Kidney (tissue), 14 donors: ENCODE measurements around the gene SPATA31E1. TPM values are rescaled to one million over a fixed set of nuclear protein-coding genes. Genes with fewer than 3 reads are reported as not detected.

Experiments
- DNase-seq, 5 donors: peaks; one replicate each; pipeline ENCODE4 v3.0.0-alpha.2; 2013 to 2020
- FAIRE-seq: peaks from 2 replicates; lab custom pipeline; 2012; peaks lifted over from hg19 to GRCh38; lab: Jason Lieb, UNC
- H3K27ac ChIP-seq, 2 donors: one replicate each; pipeline ENCODE4 v1.7.0; 2013; ENCODE audit warnings: low read depth in 2 of 2, low read length in 2 of 2, inconsistent platforms in 1 of 2
- H3K27me3 ChIP-seq: one replicate; pipeline ENCODE4 v1.7.1; 2013; ENCODE audit warnings: low read length, inconsistent platforms; ENCODE audit not compliant: control insufficient read depth, insufficient read depth
- H3K36me3 ChIP-seq, 3 donors: one replicate each; pipeline versions ENCODE4 v1.7.0 to v1.7.1; 2013; ENCODE audit warnings: low read length in 3 of 3, control low read depth in 1 of 3, inconsistent platforms in 1 of 3; ENCODE audit not compliant: insufficient read depth in 3 of 3, control insufficient read depth in 2 of 3
- H3K4me1 ChIP-seq, 3 donors: one replicate each; pipeline versions ENCODE4 v1.7.0 to v1.7.1; 2013; ENCODE audit warnings: low read length in 3 of 3, inconsistent platforms in 1 of 3, low read depth in 1 of 3; ENCODE audit not compliant: control insufficient read depth in 2 of 3, insufficient read depth in 2 of 3
- H3K4me3 ChIP-seq, 3 donors: one replicate each; pipeline versions ENCODE4 v1.7.0 to v1.8.1; 2013; ENCODE audit warnings: low read length in 3 of 3, control low read depth in 1 of 3, inconsistent platforms in 1 of 3
- H3K9ac ChIP-seq, 3 donors: one replicate each; pipeline versions ENCODE4 v1.7.0 to v1.7.1; 2013; ENCODE audit warnings: low read length in 3 of 3, control low read depth in 1 of 3, inconsistent platforms in 1 of 3
- H3K9me3 ChIP-seq, 3 donors: one replicate each; pipeline versions ENCODE4 v1.7.0 to v1.7.1; 2013; ENCODE audit warnings: low read length in 3 of 3, control low read depth in 1 of 3, inconsistent platforms in 1 of 3; ENCODE audit not compliant: control insufficient read depth in 2 of 3, insufficient read depth in 1 of 3
- intact Hi-C: fragments of 100-400 bp; cut with DNase I; formaldehyde crosslinking; loops from one replicate; pipeline ENCODE4 v1.11.1; 2022
- polyA plus RNA-seq: library from polyadenylated mRNA; stranded (reverse); fragments of 350-450 nt; fragmentation: Illumina TruSeq; extraction: RNeasy Lipid Tissue Mini Kit (QIAGEN cat#74804); gene quantifications from one replicate; pipeline ENCODE4 v1.2.3, GENCODE V29; 2014; ENCODE audit warnings: low read depth, low replicate concordance; ENCODE audit not compliant: insufficient read depth
- total RNA-seq: library from RNA; stranded (reverse); fragmentation: NEBNext Ultra II Directional; extraction: Animal tissue kit (Norgen Biotek cat#: 25700); gene quantifications from one replicate; pipeline ENCODE4 v1.2.1, GENCODE V29; 2021
- TF ChIP-seq, protein P1 (sequence below): IDR thresholded peaks from 3 replicates; pipeline ENCODE4 v1.5.1; 2012; ENCODE audit warnings: mild to moderate bottlenecking, moderate library complexity, borderline replicate concordance; ENCODE audit not compliant: insufficient read depth; ENCODE audit errors: extremely low read depth
- donor health status: control.
- donor health status: control.
- donor health status: control.
- donor health status: control.
- donor health status: control.
- donor health status: DM: yes; HTN: yes; CAD: no.
- donor health status: Normal renal cell carcinoma (clear cell type).

SPATA31E1 gene
- total and polyA plus RNA-seq, 2 donors from 2014 or later, result not detected

DNA sequence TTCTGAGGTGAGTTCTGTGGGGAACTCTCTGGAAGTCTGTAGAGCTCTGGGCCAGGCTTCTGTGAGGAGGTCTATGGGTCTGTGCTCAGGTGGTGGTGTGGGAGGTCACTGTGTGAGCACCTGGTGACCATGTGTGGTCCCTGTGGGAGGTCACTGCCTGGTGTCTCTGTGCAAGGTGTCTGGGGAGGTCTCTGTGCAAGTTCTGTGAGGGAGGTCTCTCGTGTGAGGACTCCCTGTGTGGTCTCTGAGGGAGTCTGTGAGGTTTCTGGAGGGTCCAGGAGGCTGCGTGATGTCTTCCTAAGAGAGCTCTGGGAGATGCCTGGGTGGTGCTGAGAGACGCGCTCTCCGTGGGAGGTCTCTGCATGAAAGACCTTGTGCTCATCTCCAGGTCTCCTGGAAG lies 6.0 kb upstream of the SPATA31E1 start:
- no peaks in the 10 kb centered on the region for H3K9me3 ChIP-seq
- H3K4me3 ChIP-seq, result no peak overlapping the region
- H3K27me3 ChIP-seq, result no peaks in the 10 kb centered on the region
- H3K27ac ChIP-seq, result no peak overlapping the region
- H3K4me1 ChIP-seq, result no peaks in the 10 kb centered on the region
- H3K9ac ChIP-seq, result no peak overlapping the region
- TF ChIP-seq, protein P1, sequence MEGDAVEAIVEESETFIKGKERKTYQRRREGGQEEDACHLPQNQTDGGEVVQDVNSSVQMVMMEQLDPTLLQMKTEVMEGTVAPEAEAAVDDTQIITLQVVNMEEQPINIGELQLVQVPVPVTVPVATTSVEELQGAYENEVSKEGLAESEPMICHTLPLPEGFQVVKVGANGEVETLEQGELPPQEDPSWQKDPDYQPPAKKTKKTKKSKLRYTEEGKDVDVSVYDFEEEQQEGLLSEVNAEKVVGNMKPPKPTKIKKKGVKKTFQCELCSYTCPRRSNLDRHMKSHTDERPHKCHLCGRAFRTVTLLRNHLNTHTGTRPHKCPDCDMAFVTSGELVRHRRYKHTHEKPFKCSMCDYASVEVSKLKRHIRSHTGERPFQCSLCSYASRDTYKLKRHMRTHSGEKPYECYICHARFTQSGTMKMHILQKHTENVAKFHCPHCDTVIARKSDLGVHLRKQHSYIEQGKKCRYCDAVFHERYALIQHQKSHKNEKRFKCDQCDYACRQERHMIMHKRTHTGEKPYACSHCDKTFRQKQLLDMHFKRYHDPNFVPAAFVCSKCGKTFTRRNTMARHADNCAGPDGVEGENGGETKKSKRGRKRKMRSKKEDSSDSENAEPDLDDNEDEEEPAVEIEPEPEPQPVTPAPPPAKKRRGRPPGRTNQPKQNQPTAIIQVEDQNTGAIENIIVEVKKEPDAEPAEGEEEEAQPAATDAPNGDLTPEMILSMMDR, result no peak
- H3K36me3 ChIP-seq, result no peaks in the 10 kb centered on the region
- no peak for FAIRE-seq
- intact Hi-C loops, result no loop called here
- peak in 2 of 5 donors; percentile 5 to 20 for DNase-seq

DNA sequence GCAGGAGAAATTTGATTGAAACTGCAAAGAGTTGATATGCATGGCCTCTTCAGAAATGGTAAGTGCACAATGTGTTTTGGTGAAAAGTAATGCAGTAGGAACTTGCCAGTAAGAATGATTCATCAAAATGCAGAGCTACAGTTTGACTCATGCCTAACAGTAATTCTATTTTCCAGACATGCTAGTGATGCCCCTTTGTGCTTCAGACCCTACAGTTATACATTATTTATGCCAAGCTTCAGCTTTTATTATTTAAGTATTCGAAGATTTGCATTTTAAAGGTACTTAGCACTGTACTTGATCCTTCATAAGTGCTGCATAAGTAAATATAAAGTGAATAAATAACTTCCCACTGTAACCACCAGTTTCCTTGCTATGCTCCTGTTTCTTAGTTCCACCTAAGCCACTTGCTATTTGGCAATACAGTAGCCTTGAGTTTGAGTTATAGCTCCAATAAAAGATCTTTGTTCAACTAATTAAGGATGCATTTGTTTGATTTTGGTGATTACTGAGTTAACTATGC lies 3.6 kb upstream of the SPATA31E1 start:
- DNase-seq (no peak), FAIRE-seq (no peak)
- intact Hi-C loops, result no loop called here
- Histone ChIP-seq H3K9me3 (no peaks in the 10 kb centered on the region), H3K36me3 (no peaks in the 10 kb centered on the region), H3K27me3 (no peaks in the 10 kb centered on the region), H3K4me3 (no peak overlapping the region), H3K9ac (no peak overlapping the region), H3K27ac (no peak overlapping the region), H3K4me1 (no peaks in the 10 kb centered on the region)
- TF ChIP-seq, protein P1, result no peak

DNA sequence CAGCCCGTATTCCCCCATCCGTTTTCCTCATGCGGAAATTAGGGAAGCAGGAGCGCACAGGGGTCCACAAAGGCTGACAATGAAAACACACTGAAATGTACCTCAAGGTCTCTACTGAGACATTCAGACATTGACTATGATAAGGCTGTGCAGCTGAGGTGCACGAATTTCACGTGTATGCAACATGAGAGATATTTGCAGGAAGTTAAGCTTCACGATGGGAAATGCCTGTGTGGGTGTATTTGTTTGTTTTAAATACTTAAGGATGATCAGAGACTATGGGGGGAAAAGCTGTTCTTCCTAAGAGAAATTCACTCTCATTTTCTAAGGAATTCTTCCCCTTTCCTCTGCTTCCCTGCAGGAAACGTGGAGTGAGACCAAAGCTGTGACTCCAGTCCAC lies 2.6 kb upstream of the SPATA31E1 start:
- Histone ChIP-seq H3K9ac (no peak overlapping the region), H3K9me3 (no peaks in the 10 kb centered on the region), H3K36me3 (no peaks in the 10 kb centered on the region), H3K4me3 (no peak overlapping the region), H3K27me3 (no peaks in the 10 kb centered on the region), H3K4me1 (no peaks in the 10 kb centered on the region), H3K27ac (no peak overlapping the region)
- TF ChIP-seq, protein P1, result no peak
- FAIRE-seq, result no peak
- intact Hi-C loops, result no loop called here
- DNase-seq, result peak in 1 of 5 donors; percentile 3

DNA sequence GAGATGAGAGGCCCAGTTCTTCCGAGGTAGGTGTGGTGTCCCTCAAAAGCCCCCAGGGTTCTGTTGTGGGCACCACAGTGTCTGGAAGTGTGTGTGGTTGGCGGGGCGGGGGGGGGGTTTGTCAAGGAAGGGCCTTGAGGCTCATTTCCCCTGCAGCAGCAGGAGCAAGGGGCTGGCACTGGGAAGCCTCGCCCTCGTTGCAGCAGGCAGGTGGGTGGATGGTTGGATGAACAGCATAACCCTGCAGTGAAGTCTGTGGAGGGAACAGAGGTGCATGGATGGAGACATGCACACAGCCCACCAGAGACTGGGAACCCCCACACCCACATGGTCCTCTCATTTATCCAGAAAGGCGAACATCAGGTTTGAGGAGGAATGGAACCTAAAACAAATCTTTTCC lies 2.0 kb upstream of the SPATA31E1 start:
- Histone ChIP-seq H3K27ac (no peak overlapping the region), H3K36me3 (no peaks in the 10 kb centered on the region), H3K27me3 (no peaks in the 10 kb centered on the region), H3K4me3 (no peak overlapping the region), H3K9me3 (no peaks in the 10 kb centered on the region), H3K9ac (no peak overlapping the region), H3K4me1 (no peaks in the 10 kb centered on the region)
- FAIRE-seq, result no peak
- intact Hi-C loops, result no loop called here
- TF ChIP-seq, protein P1, result no peak
- peak in 2 of 5 donors; percentile 4 to 14 for DNase-seq
